ENCODE results near the gene HSF4. TPM values are rescaled to one million over a fixed set of nuclear protein-coding genes. Genes with fewer than 3 reads are reported as not detected.

Gene HSF4
- total RNA-seq, 1 experiment from 2014 or later, result 13.9 TPM

- TF ChIP-seq EZH2 (IDR thresholded peaks at IDR 0.05; ENCODE audit: borderline replicate concordance, low read depth, low read length, poor library complexity, severe bottlenecking) (no peak), CTCF (conservative IDR thresholded peaks at IDR 0.05; ENCODE audit: low read depth, low read length) (no peak)
- Histone ChIP-seq H3K4me3 (ENCODE audit: low read depth, low read length, poor library complexity, severe bottlenecking) (peak overlapping the region; percentile 83), H3K9me3 (ENCODE audit: low read depth, low read length, poor library complexity, severe bottlenecking) (no peaks in the 10 kb centered on the region), H3K27me3 (replicated peaks; ENCODE audit: insufficient read depth, low read depth, low read length, poor library complexity) (no peaks in the 10 kb centered on the region), H3K27ac (ENCODE audit: low read depth, low read length, poor library complexity, severe bottlenecking) (peak overlapping the region; percentile 81), H3K36me3 (ENCODE audit: insufficient read depth, low read length, poor library complexity, severe bottlenecking) (peaks cover 24% of the 10 kb centered on the region), H3K4me1 (ENCODE audit: insufficient read depth, low read length, poor library complexity, severe bottlenecking) (peaks cover 13% of the 10 kb centered on the region)
- ChIA-PET CTCF (interaction anchor here (0.5 to 1.8 kb wide), 3 partner anchors 81 to 241 kb away, joined by 3 to 6 read pairs (median 3); no protein-coding TSS in a partner anchor), POLR2A (ENCODE audit: low non-redundant PET) (interaction anchor here (0.6 kb wide), 1 partner anchor 133 kb away, joined by 7 read pairs; no protein-coding TSS in a partner anchor)
- no TSS peak for BruUV-seq (replicated peaks)
- intact Hi-C loops (cut with micrococcal nuclease; ENCODE audit: unreplicated experiment), result loop anchor here (2.0 to 10.0 kb wide), 3 partner anchors 137 to 257 kb away; no protein-coding TSS in a partner anchor
- no peak for DNase-seq (ENCODE audit: low spot score)
Measured at GRCh38 chr16:67151431-67152097, 13.0 kb upstream of the HSF4 start.

- Histone ChIP-seq H3K27me3 (replicated peaks; ENCODE audit: insufficient read depth, low read depth, low read length, poor library complexity) (no peaks in the 10 kb centered on the region), H3K4me1 (ENCODE audit: insufficient read depth, low read length, poor library complexity, severe bottlenecking) (peaks cover 17% of the 10 kb centered on the region), H3K9me3 (ENCODE audit: low read depth, low read length, poor library complexity, severe bottlenecking) (no peaks in the 10 kb centered on the region), H3K36me3 (ENCODE audit: insufficient read depth, low read length, poor library complexity, severe bottlenecking) (peaks cover under 1% of the 10 kb centered on the region), H3K4me3 (ENCODE audit: low read depth, low read length, poor library complexity, severe bottlenecking) (peak overlapping the region; percentile 38), H3K27ac (ENCODE audit: low read depth, low read length, poor library complexity, severe bottlenecking) (no peak overlapping the region)
- intact Hi-C loops (cut with micrococcal nuclease; ENCODE audit: unreplicated experiment), result loop anchor here (1.0 to 10.0 kb wide), 3 partner anchors 177 to 260 kb away; no protein-coding TSS in a partner anchor
- no peak for DNase-seq (ENCODE audit: low spot score)
- TF ChIP-seq EZH2 (IDR thresholded peaks at IDR 0.05; ENCODE audit: borderline replicate concordance, low read depth, low read length, poor library complexity, severe bottlenecking) (no peak), CTCF (conservative IDR thresholded peaks at IDR 0.05; ENCODE audit: low read depth, low read length) (no peak)
- ChIA-PET CTCF (interaction anchor here (0.5 to 1.5 kb wide), 19 partner anchors 9 to 259 kb away, joined by 3 to 39 read pairs (median 4); partner anchors contain the start of genes CES3 and NOL3), POLR2A (ENCODE audit: low non-redundant PET) (no interaction called here)
- no TSS peak for BruUV-seq (replicated peaks)
Measured at GRCh38 chr16:67154578-67155294, 9.8 kb upstream of the HSF4 start.

- H3K9me3 ChIP-seq (ENCODE audit: low read depth, low read length, poor library complexity, severe bottlenecking), result no peaks in the 10 kb centered on the region
- DNase-seq (ENCODE audit: low spot score), result peak; percentile 84
- CTCF ChIA-PET, result interaction anchor here (0.5 to 1.5 kb wide), 21 partner anchors 10 to 260 kb away, joined by 3 to 39 read pairs (median 4); partner anchors contain the start of genes CES3 and NOL3
- H3K27ac ChIP-seq (ENCODE audit: low read depth, low read length, poor library complexity, severe bottlenecking), result no peak overlapping the region
- H3K4me3 ChIP-seq (ENCODE audit: low read depth, low read length, poor library complexity, severe bottlenecking), result peak overlapping the region; percentile 38
- no peak for TF ChIP-seq EZH2 (IDR thresholded peaks at IDR 0.05; ENCODE audit: borderline replicate concordance, low read depth, low read length, poor library complexity, severe bottlenecking)
- peak; percentile 75 for TF ChIP-seq CTCF (conservative IDR thresholded peaks at IDR 0.05; ENCODE audit: low read depth, low read length)
- no TSS peak for BruUV-seq (replicated peaks)
- H3K36me3 ChIP-seq (ENCODE audit: insufficient read depth, low read length, poor library complexity, severe bottlenecking), result no peaks in the 10 kb centered on the region
- POLR2A ChIA-PET (ENCODE audit: low non-redundant PET), result no interaction called here
- H3K4me1 ChIP-seq (ENCODE audit: insufficient read depth, low read length, poor library complexity, severe bottlenecking), result peaks cover 17% of the 10 kb centered on the region
- intact Hi-C loops (cut with micrococcal nuclease; ENCODE audit: unreplicated experiment), result loop anchor here (1.0 to 10.0 kb wide), 2 partner anchors 178 to 261 kb away; no protein-coding TSS in a partner anchor
- no peaks in the 10 kb centered on the region for H3K27me3 ChIP-seq (replicated peaks; ENCODE audit: insufficient read depth, low read depth, low read length, poor library complexity)
Measured at GRCh38 chr16:67155295-67156142, 9.0 kb upstream of the HSF4 start.

Data from A673 (cell line).